CD4-positive, alpha-beta T cell (primary cell): ENCODE measurements around the gene BTG4. TPM values are rescaled to one million over a fixed set of nuclear protein-coding genes. Genes with fewer than 3 reads are reported as not detected.

Experiments used
- ATAC-seq: fragments of 200-7000 bp; cut with Tn5 transposase; one replicate; pipeline ENCODE4 v1.10.0; 2022; ENCODE audit warnings: mild to moderate bottlenecking; ENCODE audit not compliant: poor library complexity
- CTCF ChIA-PET: fragments of 350-600 bp; sonication (Branson Sonifier 250); formaldehyde crosslinking; loops from one replicate; lab custom pipeline; 2021; ENCODE audit warnings: antibody characterized with exemption, inconsistent platforms; lab: Charles Lee
- POLR2A ChIA-PET: fragments of 350-600 bp; sonication (Branson Sonifier 250); formaldehyde crosslinking; loops from one replicate; lab custom pipeline; 2021; ENCODE audit warnings: antibody characterized with exemption, inconsistent platforms; lab: Charles Lee
- DNase-seq, 14 experiments: peaks; one replicate each; pipeline ENCODE4 v3.0.0-alpha.2; 2013 to 2020; ENCODE audit warnings: mixed read lengths in 2 of 14
- H3K27ac ChIP-seq, 2 donors: one replicate each; pipeline versions ENCODE4 v1.5.1 to v1.7.0; 2013; ENCODE audit warnings: low read length in 2 of 2, low read depth in 1 of 2, mild to moderate bottlenecking in 1 of 2
- H3K27me3 ChIP-seq, 2 experiments: 1 replicate in 1 of 2; 2 replicates in 1 of 2; pipeline versions ENCODE4 v1.6.1 to v1.7.0; 2013; ENCODE audit warnings: low read length in 2 of 2, control low read depth in 1 of 2, mild to moderate bottlenecking in 1 of 2, moderate library complexity in 1 of 2; ENCODE audit not compliant: insufficient read depth in 2 of 2, control insufficient read depth in 1 of 2
- H3K36me3 ChIP-seq: one replicate; pipeline ENCODE4 v1.6.1; 2013; ENCODE audit warnings: low read length, control low read depth; ENCODE audit not compliant: insufficient read depth
- H3K4me1 ChIP-seq: one replicate; pipeline ENCODE4 v1.6.1; 2013; ENCODE audit warnings: low read length, control low read depth; ENCODE audit not compliant: insufficient read depth
- H3K4me3 ChIP-seq: one replicate; pipeline ENCODE4 v1.5.1; 2013; ENCODE audit warnings: mild to moderate bottlenecking, low read length, moderate library complexity
- H3K9me3 ChIP-seq, 2 experiments: 1 replicate in 1 of 2; 2 replicates in 1 of 2; pipeline versions ENCODE4 v1.6.1 to v1.7.0; 2013; ENCODE audit warnings: low read length in 2 of 2, mild to moderate bottlenecking in 2 of 2, control low read depth in 1 of 2, moderate library complexity in 1 of 2; ENCODE audit not compliant: control insufficient read depth in 1 of 2, insufficient read depth in 1 of 2
- H3K27ac Mint-ChIP-seq: one replicate; pipeline ENCODE4 v1.8.0; 2020; ENCODE audit warnings: mixed read lengths
- H3K27me3 Mint-ChIP-seq: one replicate; pipeline ENCODE4 v1.8.0; 2021; ENCODE audit warnings: mixed read lengths
- H3K36me3 Mint-ChIP-seq: one replicate; pipeline ENCODE4 v1.8.0; 2021; ENCODE audit warnings: low read depth, mixed read lengths
- H3K4me1 Mint-ChIP-seq: one replicate; pipeline ENCODE4 v1.8.0; 2021; ENCODE audit warnings: low read depth, mixed read lengths
- H3K4me3 Mint-ChIP-seq: one replicate; pipeline ENCODE4 v1.8.0; 2020; ENCODE audit warnings: mild to moderate bottlenecking, mixed read lengths
- H3K9me3 Mint-ChIP-seq: one replicate; pipeline ENCODE4 v1.8.0; 2020; ENCODE audit warnings: mixed read lengths
- CTCF ChIP-seq: fragments of 200-600 bp; IDR thresholded peaks from one replicate; pipeline ENCODE4 v1.8.0; 2022; ENCODE audit warnings: antibody characterized with exemption, mild to moderate bottlenecking
- intact Hi-C, 2 experiments: fragments of 100-400 bp; cut with DNase I in 1 of 2; cut with micrococcal nuclease in 1 of 2; formaldehyde crosslinking; loops; one replicate each; pipeline versions ENCODE4 v1.15.1 to v1.9.0; 2023 to 2025; cut with DNase I, micrococcal nuclease
- total RNA-seq, 174 experiments: library from RNA in 2 of 174; stranded (reverse) in 2 of 174; gene quantifications; one replicate each; pipeline ENCODE4 v1.2.3 and lab custom pipeline; 2021 to 2026

BTG4 gene
- total RNA-seq, 2 experiments from 2014 or later, result not detected

- H3K36me3 Mint-ChIP-seq, result no peaks in the 10 kb centered on the region
- H3K27me3 Mint-ChIP-seq, result peaks cover 21% of the 10 kb centered on the region
- ATAC-seq (no peak), DNase-seq (no peak)
- H3K27me3 ChIP-seq, result peaks cover 0 to 7% of the 10 kb centered on the region in 2 experiments
- no peaks in the 10 kb centered on the region for H3K4me1 ChIP-seq
- H3K4me3 ChIP-seq, result no peak overlapping the region
- H3K27ac Mint-ChIP-seq, result no peak overlapping the region
- H3K4me3 Mint-ChIP-seq, result no peak overlapping the region
- no peak for TF ChIP-seq CTCF
- H3K36me3 ChIP-seq, result no peaks in the 10 kb centered on the region
- no peak overlapping the region for H3K27ac ChIP-seq
- intact Hi-C loops, result no loop called here
- ChIA-PET POLR2A (no interaction called here), CTCF (no interaction called here)
- no peaks in the 10 kb centered on the region for H3K4me1 Mint-ChIP-seq
- peaks cover 0 to 10% of the 10 kb centered on the region in 2 experiments for H3K9me3 ChIP-seq
- H3K9me3 Mint-ChIP-seq, result peaks cover 6% of the 10 kb centered on the region
These were observed 34.3 kb downstream of the BTG4 start for GRCh38 chr11:111477898-111478297.

DNA sequence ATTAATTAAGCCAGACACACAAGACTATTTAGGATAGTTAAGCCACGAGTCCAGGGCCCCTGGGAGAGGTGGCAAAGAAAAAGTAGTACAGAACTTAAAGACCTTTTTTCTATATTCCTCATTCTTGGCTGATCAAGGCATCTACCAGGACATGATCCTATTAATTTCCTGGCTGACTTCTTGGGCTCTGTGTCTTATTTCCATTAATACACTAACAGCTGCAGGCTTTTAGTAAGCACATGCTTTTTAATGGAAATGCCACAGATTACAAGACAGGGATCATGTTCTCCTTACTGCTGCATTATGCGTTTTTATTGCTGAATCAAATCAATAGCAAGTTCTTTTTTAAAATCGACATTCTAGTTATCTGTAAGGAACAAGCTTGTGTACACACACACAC is 35.2 kb downstream of the BTG4 start:
- no peak overlapping the region for H3K27ac Mint-ChIP-seq
- Histone ChIP-seq H3K36me3 (no peaks in the 10 kb centered on the region), H3K4me3 (no peak overlapping the region), H3K4me1 (no peaks in the 10 kb centered on the region), H3K9me3 (peaks cover 0 to 1% of the 10 kb centered on the region in 2 experiments), H3K27me3 (peaks cover 0 to 7% of the 10 kb centered on the region in 2 experiments), H3K27ac (no peak overlapping the region)
- H3K4me1 Mint-ChIP-seq, result no peaks in the 10 kb centered on the region
- POLR2A ChIA-PET, result no interaction called here
- no peak for TF ChIP-seq CTCF
- H3K9me3 Mint-ChIP-seq, result no peaks in the 10 kb centered on the region
- CTCF ChIA-PET, result no interaction called here
- H3K4me3 Mint-ChIP-seq, result no peak overlapping the region
- peaks cover 21% of the 10 kb centered on the region for H3K27me3 Mint-ChIP-seq
- intact Hi-C loops, result no loop called here
- DNase-seq, result no peak
- H3K36me3 Mint-ChIP-seq, result no peaks in the 10 kb centered on the region
- no peak for ATAC-seq

DNA sequence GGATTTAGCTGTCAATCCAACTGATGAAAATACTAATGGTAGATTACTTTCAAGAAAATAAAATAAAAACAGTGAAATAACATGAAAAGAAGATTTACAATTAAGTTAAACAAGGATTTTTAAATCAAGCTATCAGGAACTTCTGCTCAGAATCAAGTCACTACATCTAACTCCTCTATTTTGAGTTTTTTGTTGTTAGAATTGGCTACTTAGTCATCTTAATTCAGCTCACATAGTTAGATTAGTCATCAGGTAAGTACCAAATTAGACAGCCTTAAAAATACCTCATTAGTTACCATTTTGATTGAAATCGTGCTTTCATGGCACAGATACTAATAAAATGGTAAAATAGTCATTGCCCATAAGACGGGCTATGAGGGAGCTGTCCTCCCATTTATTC is 35.8 kb downstream of the BTG4 start:
- ATAC-seq, result no peak
- no peak overlapping the region for H3K27ac Mint-ChIP-seq
- H3K4me1 Mint-ChIP-seq, result no peaks in the 10 kb centered on the region
- POLR2A ChIA-PET, result no interaction called here
- H3K27me3 Mint-ChIP-seq, result peaks cover 21% of the 10 kb centered on the region
- intact Hi-C loops, result no loop called here
- H3K27me3 ChIP-seq, result peaks cover 0 to 7% of the 10 kb centered on the region in 2 experiments
- no peak for DNase-seq
- no peaks in the 10 kb centered on the region for H3K4me1 ChIP-seq
- no peaks in the 10 kb centered on the region for H3K36me3 Mint-ChIP-seq
- H3K4me3 ChIP-seq, result no peak overlapping the region
- CTCF ChIA-PET, result no interaction called here
- no peak overlapping the region for H3K4me3 Mint-ChIP-seq
- no peaks in the 10 kb centered on the region for H3K9me3 ChIP-seq
- H3K36me3 ChIP-seq, result no peaks in the 10 kb centered on the region
- no peak overlapping the region for H3K27ac ChIP-seq
- no peak for TF ChIP-seq CTCF
- no peaks in the 10 kb centered on the region for H3K9me3 Mint-ChIP-seq
